ENCODE results near the gene SDK1. TPM values are rescaled to one million over a fixed set of nuclear protein-coding genes. Genes with fewer than 3 reads are reported as not detected.

The SDK1 gene
- total and polyA plus RNA-seq, 2 donors = 9.8 to 15.1 TPM

DNA sequence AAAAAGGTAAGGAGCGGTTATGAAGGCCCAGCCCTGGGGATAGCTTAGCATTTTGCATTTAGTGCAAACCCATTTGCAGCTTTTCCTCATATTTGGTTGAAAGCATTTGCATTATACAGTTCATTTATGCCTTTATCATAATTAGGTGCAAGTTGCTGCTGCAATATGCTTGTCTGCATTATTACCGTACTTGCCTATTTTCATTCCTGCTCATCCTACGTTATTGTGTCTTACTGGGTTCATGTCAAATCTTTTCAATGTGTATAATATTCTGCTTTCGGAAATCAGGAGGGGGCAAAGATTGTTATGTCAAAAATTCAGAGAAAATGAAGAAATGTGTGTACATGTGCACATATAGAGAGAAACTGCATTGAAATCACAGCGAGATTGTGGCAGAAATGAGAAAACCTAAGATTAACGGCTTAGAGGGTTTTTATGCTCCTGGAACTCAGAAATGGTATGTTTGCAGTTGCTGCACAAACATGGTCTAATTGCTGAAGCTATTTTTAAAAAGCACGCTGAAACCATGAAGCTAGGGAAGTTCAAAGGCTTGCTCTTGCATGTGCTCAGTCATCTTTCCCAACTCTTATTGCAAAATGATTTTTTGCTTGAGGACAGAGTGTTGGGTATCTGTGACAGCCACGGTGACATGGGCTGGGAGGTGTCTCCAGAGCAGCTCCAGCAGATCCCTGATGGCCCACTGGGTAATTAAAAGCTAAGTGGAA, 613.2 kb downstream of the SDK1 start:
- no peak overlapping the region for H3K4me3 ChIP-seq (ENCODE audit: low read depth, low read length)
- no peak for DNase-seq (ENCODE audit: extremely low spot score)
- H3K27ac ChIP-seq (ENCODE audit: low read depth) = no peak overlapping the region
- H3K4me1 ChIP-seq (ENCODE audit: insufficient read depth) = no peaks in the 10 kb centered on the region
- H3K36me3 ChIP-seq (ENCODE audit: insufficient read depth) = no peaks in the 10 kb centered on the region
- 89% methylated on average over 8 of the region's 8 CpGs for WGBS

DNA sequence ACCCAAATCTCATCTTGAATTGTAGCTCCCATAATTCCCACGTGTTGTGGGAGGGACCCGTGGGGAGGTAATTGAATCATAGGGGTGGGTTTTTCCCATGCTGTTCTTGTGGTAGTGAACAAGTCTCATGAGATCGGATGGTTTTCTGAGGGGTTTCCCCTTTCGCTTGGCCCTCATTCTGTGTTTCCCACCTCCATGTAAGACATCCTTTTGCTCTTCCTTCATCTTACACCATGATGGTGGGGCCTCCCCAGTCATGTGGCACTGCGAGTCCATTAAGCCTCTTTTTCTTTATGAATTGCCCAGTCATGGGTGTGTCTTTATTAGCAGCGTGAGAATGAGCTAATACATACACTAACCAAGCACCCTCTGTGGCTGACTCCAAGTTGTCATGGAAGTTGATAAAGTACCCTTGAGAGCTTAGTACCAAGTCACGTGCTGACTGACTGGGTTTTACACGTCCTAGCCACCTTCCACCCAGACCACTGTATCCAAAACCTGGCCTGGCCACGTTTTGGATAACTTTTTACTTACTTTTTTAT, 614.4 kb downstream of the SDK1 start:
- H3K36me3 ChIP-seq (ENCODE audit: insufficient read depth) = no peaks in the 10 kb centered on the region
- H3K27ac ChIP-seq (ENCODE audit: low read depth) = no peak overlapping the region
- no peak overlapping the region for H3K4me3 ChIP-seq (ENCODE audit: low read depth, low read length)
- no peaks in the 10 kb centered on the region for H3K4me1 ChIP-seq (ENCODE audit: insufficient read depth)
- 87% methylated on average over 9 of the region's 9 CpGs for WGBS
- no peak for DNase-seq (ENCODE audit: extremely low spot score)

DNA sequence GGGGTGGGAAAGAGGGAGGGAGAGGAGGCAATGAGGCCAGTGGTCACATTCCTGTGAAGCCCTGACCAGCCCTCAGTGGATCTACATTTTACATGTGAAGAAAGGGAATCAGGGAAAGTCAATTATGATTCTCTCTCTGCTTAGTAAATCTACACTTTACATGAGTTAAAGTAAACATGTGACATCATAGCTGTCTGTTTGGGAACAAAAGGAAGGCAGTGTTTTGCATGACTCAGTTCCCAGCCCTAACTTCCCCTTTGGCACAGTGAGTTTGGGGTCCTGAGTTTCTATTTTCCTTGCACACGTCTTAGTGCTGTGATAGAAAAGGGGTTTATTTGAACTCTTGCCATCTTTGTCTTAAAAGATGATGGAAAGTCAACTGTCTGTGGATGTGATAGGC, 615.1 kb downstream of the SDK1 start:
- DNase-seq (ENCODE audit: extremely low spot score) = no peak
- Histone ChIP-seq H3K27ac (ENCODE audit: low read depth) (no peak overlapping the region), H3K4me3 (ENCODE audit: low read depth, low read length) (no peak overlapping the region), H3K36me3 (ENCODE audit: insufficient read depth) (no peaks in the 10 kb centered on the region), H3K4me1 (ENCODE audit: insufficient read depth) (no peaks in the 10 kb centered on the region)
- 50% methylated on average over 1 of the region's 1 CpG for WGBS

DNA sequence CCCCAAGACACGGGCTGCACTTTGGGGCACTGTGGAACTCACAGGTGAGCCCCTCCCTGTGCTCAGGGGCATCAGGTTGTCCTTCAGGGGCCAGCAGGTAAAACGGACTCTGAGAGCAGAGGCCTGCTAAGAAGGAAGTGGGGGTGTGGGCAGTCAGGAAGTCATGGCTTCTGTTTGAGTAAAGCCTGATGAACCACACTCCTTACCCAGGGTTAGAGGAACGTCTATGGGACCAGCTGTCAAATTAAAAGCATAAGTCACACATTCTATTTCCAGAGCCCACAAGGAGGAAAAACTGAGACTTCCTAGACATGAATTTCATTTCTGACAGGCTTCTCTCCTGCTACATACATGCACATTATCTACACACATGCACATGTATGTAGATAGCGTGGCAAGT, 616.4 kb downstream of the SDK1 start:
- Histone ChIP-seq H3K4me3 (ENCODE audit: low read depth, low read length) (no peak overlapping the region), H3K36me3 (ENCODE audit: insufficient read depth) (no peaks in the 10 kb centered on the region), H3K27ac (ENCODE audit: low read depth) (no peak overlapping the region), H3K4me1 (ENCODE audit: insufficient read depth) (no peaks in the 10 kb centered on the region)
- 71% methylated on average over 4 of the region's 4 CpGs for WGBS
- no peak for DNase-seq (ENCODE audit: extremely low spot score)

DNA sequence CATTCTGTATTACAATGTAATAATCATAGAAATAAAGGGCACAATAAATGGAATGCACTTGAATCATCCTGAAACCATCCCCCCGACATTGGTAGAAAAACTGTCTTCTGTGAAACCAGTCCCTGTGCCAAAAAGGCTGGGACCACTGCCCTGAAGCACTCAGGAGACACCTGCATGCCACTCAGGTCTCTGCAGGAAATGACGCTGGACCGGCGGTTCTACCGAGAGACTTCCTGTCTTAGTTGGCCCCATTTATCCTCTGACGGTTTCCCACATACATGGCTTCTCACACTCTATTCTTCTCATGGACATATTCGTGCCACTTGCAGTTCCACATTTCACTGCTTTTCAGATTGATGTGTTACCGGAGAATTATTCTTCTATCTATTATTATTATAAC, 617.5 kb downstream of the SDK1 start:
- no peaks in the 10 kb centered on the region for H3K36me3 ChIP-seq (ENCODE audit: insufficient read depth)
- no peak overlapping the region for H3K4me3 ChIP-seq (ENCODE audit: low read depth, low read length)
- WGBS = 89% methylated on average over 8 of the region's 8 CpGs
- no peaks in the 10 kb centered on the region for H3K4me1 ChIP-seq (ENCODE audit: insufficient read depth)
- no peak overlapping the region for H3K27ac ChIP-seq (ENCODE audit: low read depth)
- no peak for DNase-seq (ENCODE audit: extremely low spot score)

DNA sequence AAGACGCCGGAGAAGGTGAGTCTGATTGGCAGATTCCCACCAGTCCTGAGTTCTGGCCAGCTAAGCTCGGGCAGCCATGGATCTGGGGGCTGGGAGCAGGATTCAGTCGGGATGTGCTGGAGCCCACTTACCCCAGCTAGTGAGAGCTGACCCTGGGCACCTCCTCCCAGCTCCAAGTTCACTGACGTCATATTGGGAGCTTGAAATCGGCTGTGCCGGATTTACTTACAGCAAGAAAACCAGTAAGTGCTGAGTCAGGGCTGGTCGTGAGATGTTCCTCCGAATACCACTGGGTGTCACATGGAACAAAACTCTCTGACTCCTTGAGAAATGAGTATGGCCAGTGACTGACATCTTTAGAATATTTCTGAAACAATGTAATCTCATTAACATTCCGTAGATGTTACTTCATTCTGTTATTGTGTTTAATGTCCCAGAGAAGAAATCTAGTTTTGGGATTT, 621.2 kb downstream of the SDK1 start:
- WGBS = 42% methylated on average over 10 of the region's 10 CpGs
- no peak for DNase-seq (ENCODE audit: extremely low spot score)
- H3K4me1 ChIP-seq (ENCODE audit: insufficient read depth) = no peaks in the 10 kb centered on the region
- no peaks in the 10 kb centered on the region for H3K36me3 ChIP-seq (ENCODE audit: insufficient read depth)
- H3K4me3 ChIP-seq (ENCODE audit: low read depth, low read length) = no peak overlapping the region
- no peak overlapping the region for H3K27ac ChIP-seq (ENCODE audit: low read depth)

DNA sequence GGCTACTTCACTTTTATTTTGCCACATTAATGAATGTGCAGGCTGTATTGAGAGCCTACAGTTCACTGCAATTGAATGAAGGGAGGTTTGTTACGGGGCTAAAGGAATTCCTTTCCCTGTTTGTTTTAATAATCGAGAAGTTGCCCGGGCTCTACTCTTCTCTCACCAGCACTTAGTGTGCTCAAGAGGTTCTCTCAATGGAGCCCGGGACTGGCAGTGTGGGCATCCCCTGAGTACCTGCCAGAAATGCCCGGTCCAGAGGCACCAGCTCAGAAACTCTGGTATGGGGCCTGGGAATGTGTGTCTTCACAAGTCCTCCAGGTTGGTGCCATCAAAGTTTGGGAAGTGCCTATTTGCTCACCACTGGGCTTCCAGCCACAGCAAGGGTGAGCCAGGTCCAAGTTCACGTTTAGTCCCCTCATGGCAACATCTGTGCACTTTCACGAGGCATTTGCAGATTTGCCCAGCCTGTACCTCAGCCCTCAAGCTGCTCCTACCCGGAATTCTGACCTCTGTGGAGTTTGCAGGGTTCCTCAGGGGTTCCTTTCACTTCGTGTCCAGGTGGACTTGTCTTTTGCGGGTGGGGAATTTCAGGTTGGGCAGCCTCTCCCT, 622.4 kb downstream of the SDK1 start:
- H3K4me3 ChIP-seq (ENCODE audit: low read depth, low read length) = no peak overlapping the region
- DNase-seq (ENCODE audit: extremely low spot score) = no peak
- WGBS = 91% methylated on average over 10 of the region's 10 CpGs
- H3K4me1 ChIP-seq (ENCODE audit: insufficient read depth) = no peaks in the 10 kb centered on the region
- H3K36me3 ChIP-seq (ENCODE audit: insufficient read depth) = no peaks in the 10 kb centered on the region
- H3K27ac ChIP-seq (ENCODE audit: low read depth) = no peak overlapping the region

DNA sequence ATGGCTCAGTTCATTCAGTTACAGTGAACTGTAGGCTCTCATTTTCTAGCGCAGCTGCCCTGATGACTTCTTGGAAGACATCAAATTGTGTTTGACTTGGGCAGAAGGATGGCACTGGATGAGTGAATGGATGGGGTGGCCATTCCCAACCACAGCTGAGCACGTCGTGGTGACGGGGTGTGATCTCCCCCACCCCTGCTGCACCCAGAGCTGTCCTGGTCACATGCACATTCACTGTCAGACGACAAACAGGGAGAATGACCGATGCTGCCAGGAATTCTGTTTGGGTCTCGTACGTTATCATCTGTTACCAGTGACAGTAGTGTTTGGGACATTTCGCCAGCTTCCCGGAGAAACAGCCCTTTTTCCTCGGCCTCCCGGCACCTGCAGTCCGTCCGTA, 623.2 kb downstream of the SDK1 start:
- DNase-seq (ENCODE audit: extremely low spot score) = no peak
- no peak overlapping the region for H3K27ac ChIP-seq (ENCODE audit: low read depth)
- no peaks in the 10 kb centered on the region for H3K4me1 ChIP-seq (ENCODE audit: insufficient read depth)
- H3K4me3 ChIP-seq (ENCODE audit: low read depth, low read length) = no peak overlapping the region
- 90% methylated on average over 14 of the region's 14 CpGs for WGBS
- H3K36me3 ChIP-seq (ENCODE audit: insufficient read depth) = no peaks in the 10 kb centered on the region

DNA sequence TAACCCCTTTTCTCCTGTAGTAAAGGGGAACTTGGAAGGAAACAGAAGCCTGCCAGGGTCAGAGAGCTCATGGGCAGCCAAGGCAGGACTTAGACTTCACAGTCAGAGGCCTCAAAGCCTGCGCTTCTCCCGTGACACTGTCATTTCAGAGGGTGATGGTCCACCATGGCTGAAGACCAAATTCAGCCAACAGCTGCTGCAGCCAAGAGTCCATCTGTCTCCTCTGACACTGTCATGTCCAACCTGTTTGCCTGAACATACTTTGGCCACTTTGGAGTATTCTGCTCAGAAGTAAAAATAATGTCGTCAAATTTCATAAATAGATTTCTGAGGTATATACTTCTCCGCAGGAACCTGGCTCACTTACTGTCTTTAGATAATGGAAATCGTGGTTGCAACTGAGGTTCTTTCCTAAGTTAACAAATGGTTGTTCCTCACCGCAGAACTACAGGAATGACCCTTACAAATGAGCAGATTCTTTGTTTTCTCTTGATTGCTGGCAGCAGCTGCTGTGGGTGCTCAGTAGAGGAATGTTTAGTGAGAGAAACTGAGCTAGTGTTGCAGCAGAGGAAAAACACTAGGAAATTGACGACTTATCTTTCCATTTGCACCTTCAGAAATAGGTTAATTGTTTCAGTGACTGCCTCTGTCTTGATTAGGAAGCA, 626.5 kb downstream of the SDK1 start:
- DNase-seq (ENCODE audit: extremely low spot score) = no peak
- 90% methylated on average over 7 of the region's 7 CpGs for WGBS
- H3K4me3 ChIP-seq (ENCODE audit: low read depth, low read length) = no peak overlapping the region

DNA sequence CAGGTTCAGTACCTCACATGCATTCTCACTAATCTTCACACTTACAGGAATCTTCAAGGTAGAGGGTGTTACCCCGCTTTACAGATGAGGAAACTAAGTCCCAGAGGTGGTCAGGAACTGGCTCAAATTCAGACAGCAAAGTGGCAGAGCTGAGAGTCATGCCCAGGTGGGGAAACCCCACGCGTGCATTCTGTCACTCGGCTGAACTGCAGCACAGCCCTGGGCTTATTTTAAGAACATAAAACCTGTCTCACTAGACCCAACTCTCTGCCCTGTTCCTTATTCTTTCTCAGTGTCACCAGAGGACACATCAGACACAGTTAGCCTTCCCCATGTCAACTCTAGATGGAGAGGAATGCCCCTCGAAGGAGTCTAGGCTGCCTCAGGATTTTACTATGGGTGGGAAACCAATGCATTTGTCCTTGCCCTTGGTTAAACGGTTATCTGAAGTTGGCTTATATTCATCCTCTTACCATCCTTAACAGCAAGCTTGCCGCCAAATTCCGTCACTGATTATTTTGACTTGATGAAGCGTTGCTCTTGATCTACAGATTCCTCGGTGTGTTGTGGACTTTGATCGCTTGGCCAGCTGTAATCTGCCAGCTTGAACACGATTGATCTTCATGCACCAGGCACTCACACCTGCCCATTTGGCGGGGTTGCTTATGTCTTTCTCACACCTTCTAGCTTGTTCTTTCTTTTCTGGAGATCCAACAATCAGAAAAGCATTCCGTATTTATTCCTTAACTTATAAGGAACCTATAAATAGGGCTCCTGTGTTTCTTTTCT, 627.9 kb downstream of the SDK1 start:
- DNase-seq (ENCODE audit: extremely low spot score) = no peak
- H3K4me3 ChIP-seq (ENCODE audit: low read depth, low read length) = no peak overlapping the region
- H3K36me3 ChIP-seq (ENCODE audit: insufficient read depth) = no peaks in the 10 kb centered on the region
- WGBS = 89% methylated on average over 14 of the region's 14 CpGs
- H3K27ac ChIP-seq (ENCODE audit: low read depth) = no peak overlapping the region
- H3K4me1 ChIP-seq (ENCODE audit: insufficient read depth) = no peaks in the 10 kb centered on the region

More for the DNA sequence above, 626.5 kb downstream of the SDK1 start:
- H3K27ac ChIP-seq (ENCODE audit: low read depth) = no peak overlapping the region
- no peaks in the 10 kb centered on the region for H3K4me1 ChIP-seq (ENCODE audit: insufficient read depth)
- no peaks in the 10 kb centered on the region for H3K36me3 ChIP-seq (ENCODE audit: insufficient read depth)

DNA sequence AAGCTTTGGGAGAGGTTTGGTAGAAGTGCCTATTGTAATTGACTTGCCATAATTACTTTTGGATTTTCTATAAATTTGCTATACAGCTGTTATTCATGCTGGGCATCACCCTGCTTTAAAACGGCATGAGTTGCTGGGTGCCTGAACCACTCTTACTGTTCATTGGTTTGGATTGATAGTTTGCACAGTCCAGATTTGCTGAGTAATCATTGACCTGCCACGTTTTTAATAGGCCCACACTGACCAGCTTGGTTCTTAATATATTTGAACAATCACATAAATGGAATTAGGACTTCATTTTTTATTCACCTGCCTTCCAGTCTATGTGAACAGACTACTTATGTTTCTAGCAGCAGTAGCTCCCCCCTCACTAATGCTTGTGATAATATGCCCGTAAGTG, 630.8 kb downstream of the SDK1 start:
- Histone ChIP-seq H3K27ac (ENCODE audit: low read depth) (no peak overlapping the region), H3K4me3 (ENCODE audit: low read depth, low read length) (no peak overlapping the region), H3K36me3 (ENCODE audit: insufficient read depth) (no peaks in the 10 kb centered on the region), H3K4me1 (ENCODE audit: insufficient read depth) (no peaks in the 10 kb centered on the region)
- no peak for DNase-seq (ENCODE audit: extremely low spot score)
- WGBS = 65% methylated on average over 3 of the region's 3 CpGs

DNA sequence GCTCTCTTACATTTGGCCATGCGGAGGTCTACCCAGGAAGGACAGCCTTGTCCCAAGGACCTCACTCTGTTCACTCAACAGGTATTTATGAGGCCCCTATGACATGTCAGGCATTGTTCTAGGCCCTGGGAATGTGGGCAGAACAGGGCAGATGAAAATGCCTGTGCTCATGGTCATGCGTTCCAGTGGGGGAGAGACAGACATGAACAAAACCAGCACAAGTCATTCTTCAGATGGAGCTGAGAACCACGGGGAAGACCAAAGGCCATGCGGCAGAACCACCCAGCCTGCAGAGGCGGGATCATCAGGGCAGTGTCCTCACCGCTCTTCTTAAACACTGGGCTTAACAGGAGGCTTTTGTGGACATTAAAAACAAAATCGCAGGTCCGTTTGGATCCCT, 636.1 kb downstream of the SDK1 start:
- H3K27ac ChIP-seq (ENCODE audit: low read depth) = no peak overlapping the region
- H3K4me3 ChIP-seq (ENCODE audit: low read depth, low read length) = no peak overlapping the region
- H3K4me1 ChIP-seq (ENCODE audit: insufficient read depth) = no peaks in the 10 kb centered on the region
- no peak for DNase-seq (ENCODE audit: extremely low spot score)
- H3K36me3 ChIP-seq (ENCODE audit: insufficient read depth) = no peaks in the 10 kb centered on the region
- 97% methylated on average over 8 of the region's 8 CpGs for WGBS

DNA sequence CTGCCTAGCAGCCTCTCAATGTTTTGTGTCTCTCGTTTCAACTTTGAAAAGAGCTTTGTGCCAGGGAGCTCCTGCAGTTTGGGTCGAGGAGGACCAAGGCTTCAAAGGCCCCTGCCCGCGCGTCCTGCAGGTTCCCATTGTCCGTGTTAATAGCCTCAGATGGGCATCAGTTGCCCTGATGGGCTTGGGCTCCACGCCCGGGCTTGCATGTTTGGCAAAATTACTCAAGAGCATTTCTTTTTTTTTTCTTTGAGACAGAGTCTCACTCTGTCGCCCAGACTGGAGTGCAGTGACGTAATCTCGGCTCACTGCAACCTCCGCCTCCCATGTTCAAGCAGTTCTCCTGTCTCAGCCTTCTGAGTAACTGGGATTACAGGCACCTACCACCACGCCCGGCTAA, 636.6 kb downstream of the SDK1 start:
- no peak overlapping the region for H3K27ac ChIP-seq (ENCODE audit: low read depth)
- no peak overlapping the region for H3K4me3 ChIP-seq (ENCODE audit: low read depth, low read length)
- WGBS = 96% methylated on average over 14 of the region's 14 CpGs
- no peak for DNase-seq (ENCODE audit: extremely low spot score)
- no peaks in the 10 kb centered on the region for H3K4me1 ChIP-seq (ENCODE audit: insufficient read depth)
- H3K36me3 ChIP-seq (ENCODE audit: insufficient read depth) = no peaks in the 10 kb centered on the region
